HL-60 (cell line): ENCODE measurements around the gene RBBP8NL.

Experiments
- DNase-seq, 2 experiments: peaks; one replicate each; pipeline ENCODE4 v3.0.0-alpha.2; 2010 to 2020; ENCODE audit warnings: low read depth in 1 of 2, low spot score in 1 of 2
- H3K27ac ChIP-seq: fragments of 250-450 bp; sonication (Bioruptor Pico); replicated peaks from 2 replicates; pipeline ENCODE4 v1.5.1; 2020; ENCODE audit warnings: mild to moderate bottlenecking, moderate library complexity
- H3K27me3 ChIP-seq: fragments of 250-450 bp; sonication (Bioruptor Pico); 2 replicates; pipeline ENCODE4 v1.5.1; 2021; ENCODE audit warnings: mild to moderate bottlenecking, moderate library complexity; ENCODE audit not compliant: insufficient read depth, poor library complexity, severe bottlenecking
- H3K4me3 ChIP-seq: replicated peaks from 2 replicates; pipeline ENCODE4 v1.5.1; 2011; ENCODE audit warnings: mild to moderate bottlenecking, control low read depth, low read length; ENCODE audit not compliant: insufficient read depth
- GABPA ChIP-seq: IDR thresholded peaks from 2 replicates; pipeline ENCODE4 v1.6.1; 2012; ENCODE audit warnings: low read depth
- POLR2AphosphoS5 ChIP-seq: IDR thresholded peaks from 2 replicates; pipeline ENCODE4 v1.6.1; 2012; ENCODE audit warnings: low read depth
- REST ChIP-seq: IDR thresholded peaks from 2 replicates; pipeline ENCODE4 v1.6.1; 2012; ENCODE audit warnings: low read depth; ENCODE audit not compliant: insufficient replicate concordance
- SPI1 ChIP-seq: IDR thresholded peaks from 2 replicates; pipeline ENCODE4 v1.6.1; 2012; ENCODE audit warnings: low read depth, mild to moderate bottlenecking, borderline replicate concordance
- TF ChIP-seq, protein P1 (sequence below): IDR thresholded peaks from one replicate; pipeline ENCODE4 v1.5.1; 2011; ENCODE audit warnings: low read length, control low read depth, inconsistent platforms; ENCODE audit not compliant: insufficient read depth

Gene RBBP8NL

DNA sequence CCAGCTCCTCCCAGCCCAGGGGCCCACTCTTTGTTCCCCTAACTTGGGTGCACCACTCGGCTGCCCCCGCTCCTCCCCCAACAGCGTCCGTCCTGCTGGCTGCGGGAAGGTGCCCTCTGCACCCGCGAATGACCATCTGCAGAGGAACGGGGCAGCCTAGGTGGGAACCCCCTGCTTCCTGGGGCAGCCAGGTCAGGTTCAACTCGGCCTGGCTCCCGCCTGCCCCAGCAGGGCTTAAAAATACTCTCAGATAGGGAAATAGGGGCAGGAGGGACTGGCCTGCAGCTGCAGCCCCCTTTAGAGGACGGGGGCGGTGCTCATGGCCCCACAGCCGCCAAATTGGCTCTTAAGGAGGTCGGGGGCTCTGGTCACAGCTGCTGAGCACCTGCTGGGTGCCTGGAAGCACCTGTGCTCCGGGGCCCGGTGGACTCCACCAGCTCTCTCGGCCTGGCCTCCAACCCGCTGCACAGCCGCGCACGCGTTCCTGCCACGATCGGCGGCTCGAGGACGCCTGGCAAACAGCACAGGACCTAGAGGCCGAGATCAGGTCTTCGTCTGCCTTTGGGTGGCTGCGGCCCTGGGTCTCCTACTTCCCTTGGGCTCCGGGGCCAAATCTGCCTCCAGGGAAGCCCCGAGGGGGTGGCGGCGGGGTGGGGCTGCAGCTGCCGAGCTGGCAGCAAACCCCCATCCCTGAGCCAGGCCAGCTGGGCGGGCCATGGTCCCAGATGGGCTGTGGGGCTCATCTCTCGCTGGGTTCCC is 59.5 kb downstream of the RBBP8NL start:
- Histone ChIP-seq H3K27ac (no peak overlapping the region), H3K27me3 (peaks cover 31% of the 10 kb centered on the region), H3K4me3 (peak overlapping the region; percentile 25)
- peak in 1 of 2 experiments; percentile 21 for DNase-seq
- no peak for TF ChIP-seq SPI1
- TF ChIP-seq REST = no peak
- no peak for TF ChIP-seq POLR2AphosphoS5
- no peak for TF ChIP-seq GABPA
- TF ChIP-seq, protein P1, sequence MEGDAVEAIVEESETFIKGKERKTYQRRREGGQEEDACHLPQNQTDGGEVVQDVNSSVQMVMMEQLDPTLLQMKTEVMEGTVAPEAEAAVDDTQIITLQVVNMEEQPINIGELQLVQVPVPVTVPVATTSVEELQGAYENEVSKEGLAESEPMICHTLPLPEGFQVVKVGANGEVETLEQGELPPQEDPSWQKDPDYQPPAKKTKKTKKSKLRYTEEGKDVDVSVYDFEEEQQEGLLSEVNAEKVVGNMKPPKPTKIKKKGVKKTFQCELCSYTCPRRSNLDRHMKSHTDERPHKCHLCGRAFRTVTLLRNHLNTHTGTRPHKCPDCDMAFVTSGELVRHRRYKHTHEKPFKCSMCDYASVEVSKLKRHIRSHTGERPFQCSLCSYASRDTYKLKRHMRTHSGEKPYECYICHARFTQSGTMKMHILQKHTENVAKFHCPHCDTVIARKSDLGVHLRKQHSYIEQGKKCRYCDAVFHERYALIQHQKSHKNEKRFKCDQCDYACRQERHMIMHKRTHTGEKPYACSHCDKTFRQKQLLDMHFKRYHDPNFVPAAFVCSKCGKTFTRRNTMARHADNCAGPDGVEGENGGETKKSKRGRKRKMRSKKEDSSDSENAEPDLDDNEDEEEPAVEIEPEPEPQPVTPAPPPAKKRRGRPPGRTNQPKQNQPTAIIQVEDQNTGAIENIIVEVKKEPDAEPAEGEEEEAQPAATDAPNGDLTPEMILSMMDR = no peak

- Histone ChIP-seq H3K27ac (no peak within 1 kb of the TSS), H3K4me3 (peak within 1 kb of the TSS; percentile 38), H3K27me3 (peaks cover 31% of the 10 kb centered on the region)
- TF ChIP-seq SPI1 = no peak
- TF ChIP-seq, protein P1 = no peak
- no peak for TF ChIP-seq REST
- TF ChIP-seq POLR2AphosphoS5 = no peak
- TF ChIP-seq GABPA = no peak
- DNase-seq = no peak
Measured at GRCh38 chr20:62367136-62367632, 60.2 kb downstream of the RBBP8NL start, which contains the start of gene LAMA5. Gene LAMA5 (minus strand): TSS chr20:62367312. CDS start chr20:62367245, 67 bp downstream.

DNA sequence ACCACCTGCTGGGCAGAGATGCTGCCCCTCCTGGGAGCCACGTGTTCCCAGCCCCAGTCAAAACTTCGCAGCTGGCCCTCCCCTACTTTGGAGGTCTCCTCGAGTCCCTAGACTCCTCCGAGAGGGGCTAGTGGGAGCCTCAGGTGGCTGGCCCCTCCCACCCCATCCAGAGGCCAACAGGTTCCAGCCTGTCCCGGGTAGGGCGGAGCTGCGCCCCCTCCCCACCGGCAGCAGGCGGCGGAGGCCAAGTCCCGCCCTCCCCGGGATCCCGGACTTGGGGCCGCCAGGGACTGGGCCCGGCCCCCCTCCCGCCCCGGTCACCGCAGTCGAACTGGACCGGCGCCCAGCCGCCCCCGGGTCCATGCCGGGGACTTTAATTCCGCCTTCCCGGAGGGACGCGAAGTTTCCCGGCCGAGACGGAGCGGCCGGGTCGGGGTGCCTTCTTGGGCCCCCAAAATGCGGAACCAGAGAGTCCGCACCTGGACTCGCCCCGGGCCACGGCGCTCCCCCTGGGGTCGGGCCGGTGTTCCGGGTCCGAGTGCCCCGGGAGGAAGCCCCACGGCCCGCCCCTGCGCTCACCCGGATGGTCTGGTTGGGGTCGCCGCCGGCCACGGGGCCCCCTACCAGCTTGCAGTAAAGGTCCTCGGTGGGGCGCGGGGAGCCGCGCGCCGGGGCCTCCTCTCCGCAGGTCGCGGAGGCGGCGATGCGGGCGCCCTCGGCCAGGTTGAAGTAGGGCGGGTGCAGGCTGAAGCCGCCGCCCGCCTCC is 60.8 kb downstream of the RBBP8NL start:
- DNase-seq = no peak
- no peak overlapping the region for H3K27ac ChIP-seq

More for the DNA sequence above, 60.8 kb downstream of the RBBP8NL start:
- TF ChIP-seq, protein P1 = no peak
- TF ChIP-seq GABPA = no peak
- no peak for TF ChIP-seq SPI1
- TF ChIP-seq REST = no peak
- no peak for TF ChIP-seq POLR2AphosphoS5
- Histone ChIP-seq H3K4me3 (peak overlapping the region; percentile 38), H3K27me3 (peaks cover 31% of the 10 kb centered on the region)
